ENCODE measurements around the gene TRIM67. TPM values are rescaled to one million over a fixed set of nuclear protein-coding genes. Genes with fewer than 3 reads are reported as not detected.

Gene TRIM67
- polyA plus RNA-seq, 1 donor from 2014 or later, result 8.0 TPM

- no peaks in the 10 kb centered on the region for H3K27me3 ChIP-seq (ENCODE audit: insufficient read depth, low read depth, low read length)
- H3K79me2 ChIP-seq (replicated peaks; ENCODE audit: insufficient read depth, low read length), result peaks cover 3% of the 10 kb centered on the region
- peaks cover 9% of the 10 kb centered on the region for H3K36me3 ChIP-seq (ENCODE audit: insufficient read depth, low read length)
- TF ChIP-seq MXI1 (conservative IDR thresholded peaks at IDR 0.05; ENCODE audit: poor library complexity, severe bottlenecking) (no peak), REST (IDR thresholded peaks at IDR 0.05; ENCODE audit: borderline replicate concordance) (no peak), TAF1 (IDR thresholded peaks at IDR 0.05; ENCODE audit: low read depth) (no peak), EZH2 (IDR thresholded peaks at IDR 0.05; ENCODE audit: borderline replicate concordance, insufficient read depth, low read length, poor library complexity, severe bottlenecking) (no peak), SMC3 (conservative IDR thresholded peaks at IDR 0.05; ENCODE audit: poor library complexity) (no peak), POLR2AphosphoS5 (IDR thresholded peaks at IDR 0.05) (no peak), CTCF (IDR thresholded peaks at IDR 0.05; ENCODE audit: poor library complexity, severe bottlenecking) (no peak), EP300 (conservative IDR thresholded peaks at IDR 0.05; ENCODE audit: poor library complexity, severe bottlenecking) (no peak), RAD21 (conservative IDR thresholded peaks at IDR 0.05) (no peak)
- H3K4me2 ChIP-seq (ENCODE audit: low read length), result no peak overlapping the region
- no peaks in the 10 kb centered on the region for H3F3A ChIP-seq (ENCODE audit: insufficient read depth, low read length, poor library complexity, severe bottlenecking)
- H2AFZ ChIP-seq (ENCODE audit: low read depth, low read length), result no peak overlapping the region
- H3K9me2 ChIP-seq (ENCODE audit: insufficient read depth, low read length), result no peaks in the 10 kb centered on the region
- no peaks in the 10 kb centered on the region for H4K20me1 ChIP-seq (ENCODE audit: insufficient read depth)
- no peak overlapping the region for H3K27ac ChIP-seq (ENCODE audit: low read length)
- no peak overlapping the region for H3K9ac ChIP-seq (ENCODE audit: low read length)
- H3K4me3 ChIP-seq (ENCODE audit: low read length), result no peak overlapping the region
- H3K9me3 ChIP-seq (ENCODE audit: low read length), result no peaks in the 10 kb centered on the region
These were observed 90.5 kb downstream of the TRIM67 start for GRCh38 chr1:231252336-231252735.

- Histone ChIP-seq H4K20me1 (ENCODE audit: insufficient read depth) (no peaks in the 10 kb centered on the region), H2AFZ (ENCODE audit: low read depth, low read length) (no peak overlapping the region), H3K79me2 (replicated peaks; ENCODE audit: insufficient read depth, low read length) (no peaks in the 10 kb centered on the region), H3K4me2 (ENCODE audit: low read length) (no peak overlapping the region), H3K9me2 (ENCODE audit: insufficient read depth, low read length) (no peaks in the 10 kb centered on the region), H3K36me3 (ENCODE audit: insufficient read depth, low read length) (no peaks in the 10 kb centered on the region), H3K9me3 (ENCODE audit: low read length) (no peaks in the 10 kb centered on the region), H3K9ac (ENCODE audit: low read length) (no peak overlapping the region), H3K4me3 (ENCODE audit: low read length) (no peak overlapping the region), H3K27ac (ENCODE audit: low read length) (no peak overlapping the region), H3K27me3 (ENCODE audit: insufficient read depth, low read depth, low read length) (no peaks in the 10 kb centered on the region), H3F3A (ENCODE audit: insufficient read depth, low read length, poor library complexity, severe bottlenecking) (no peaks in the 10 kb centered on the region)
- TF ChIP-seq RAD21 (conservative IDR thresholded peaks at IDR 0.05) (no peak), POLR2AphosphoS5 (IDR thresholded peaks at IDR 0.05) (no peak), TAF1 (IDR thresholded peaks at IDR 0.05; ENCODE audit: low read depth) (no peak)
These were observed 98.5 kb downstream of the TRIM67 start for GRCh38 chr1:231260351-231260750.

- Histone ChIP-seq H4K20me1 (ENCODE audit: insufficient read depth) (no peaks in the 10 kb centered on the region), H3K4me3 (ENCODE audit: low read length) (no peak overlapping the region), H3F3A (ENCODE audit: insufficient read depth, low read length, poor library complexity, severe bottlenecking) (no peaks in the 10 kb centered on the region), H3K9me2 (ENCODE audit: insufficient read depth, low read length) (no peaks in the 10 kb centered on the region), H3K9me3 (ENCODE audit: low read length) (no peaks in the 10 kb centered on the region), H3K36me3 (ENCODE audit: insufficient read depth, low read length) (no peaks in the 10 kb centered on the region), H3K9ac (ENCODE audit: low read length) (no peak overlapping the region), H2AFZ (ENCODE audit: low read depth, low read length) (no peak overlapping the region), H3K27me3 (ENCODE audit: insufficient read depth, low read depth, low read length) (no peaks in the 10 kb centered on the region), H3K4me2 (ENCODE audit: low read length) (no peak overlapping the region), H3K79me2 (replicated peaks; ENCODE audit: insufficient read depth, low read length) (no peaks in the 10 kb centered on the region), H3K27ac (ENCODE audit: low read length) (no peak overlapping the region)
- TF ChIP-seq SMC3 (conservative IDR thresholded peaks at IDR 0.05; ENCODE audit: poor library complexity) (no peak), EP300 (conservative IDR thresholded peaks at IDR 0.05; ENCODE audit: poor library complexity, severe bottlenecking) (no peak), TAF1 (IDR thresholded peaks at IDR 0.05; ENCODE audit: low read depth) (no peak), REST (IDR thresholded peaks at IDR 0.05; ENCODE audit: borderline replicate concordance) (no peak), EZH2 (IDR thresholded peaks at IDR 0.05; ENCODE audit: borderline replicate concordance, insufficient read depth, low read length, poor library complexity, severe bottlenecking) (no peak), RAD21 (conservative IDR thresholded peaks at IDR 0.05) (no peak), POLR2AphosphoS5 (IDR thresholded peaks at IDR 0.05) (no peak), MXI1 (conservative IDR thresholded peaks at IDR 0.05; ENCODE audit: poor library complexity, severe bottlenecking) (no peak), CTCF (IDR thresholded peaks at IDR 0.05; ENCODE audit: poor library complexity, severe bottlenecking) (no peak)
These were observed 102.8 kb downstream of the TRIM67 start for GRCh38 chr1:231264642-231265041.

All from neural cell (in vitro differentiated cells).